IMR-90 (cell line): ENCODE measurements around the gene PLA2G2A. TPM values are rescaled to one million over a fixed set of nuclear protein-coding genes. Genes with fewer than 3 reads are reported as not detected.
"Not testable (repeated sequence)": the region's sequence is repeated elsewhere in the genome, so short reads cannot be mapped to it uniquely, and the experiment has no call there.

Source experiments
- ATAC-seq: fragments of 200-7000 bp; cut with Tn5 transposase; 2 replicates; pipeline ENCODE4 v1.9.1; 2020; ENCODE audit warnings: low read depth, mild to moderate bottlenecking, moderate library complexity
- BruUV-seq: library from RNA; stranded (reverse); fragments of 400-500 nt; replicated peaks from 2 replicates; lab custom pipeline; 2021; lab: Mats Ljungman, UMichigan
- CTCF ChIA-PET: fragments of 300-600 bp; formaldehyde crosslinking; extraction: SDS; loops from one replicate; lab custom pipeline; 2021; ENCODE audit warnings: antibody characterized with exemption; lab: Yijun Ruan, JAX
- POLR2A ChIA-PET: fragments of 300-600 bp; sonication (Branson Sonifier 250); formaldehyde crosslinking; loops from one replicate; lab custom pipeline; 2022; ENCODE audit warnings: antibody characterized with exemption; ENCODE audit not compliant: unreplicated experiment; lab: Charles Lee
- DNase-seq: peaks from one replicate; pipeline ENCODE4 v3.0.0; 2013
- H2AFZ ChIP-seq: replicated peaks from 2 replicates; pipeline ENCODE3; 2013; ENCODE audit warnings: low read length, mild to moderate bottlenecking; ENCODE audit not compliant: poor library complexity
- H2AK5ac ChIP-seq: 2 replicates; pipeline ENCODE4 v1.6.1; 2013; ENCODE audit warnings: low read depth, low read length, inconsistent platforms
- H2AK9ac ChIP-seq: replicated peaks from 2 replicates; pipeline ENCODE3; 2013; ENCODE audit warnings: mild to moderate bottlenecking, low read depth, low read length, moderate library complexity; ENCODE audit not compliant: poor library complexity
- H2BK120ac ChIP-seq: 2 replicates; pipeline ENCODE4 v1.6.1; 2013; ENCODE audit warnings: low read depth, low read length, inconsistent platforms
- H2BK15ac ChIP-seq: 3 replicates; pipeline ENCODE4 v1.6.1; 2013; ENCODE audit warnings: low read depth, low read length, inconsistent platforms
- H2BK20ac ChIP-seq: 2 replicates; pipeline ENCODE4 v1.6.1; 2013; ENCODE audit warnings: low read depth, mild to moderate bottlenecking, inconsistent platforms, low read length, moderate library complexity
- H2BK5ac ChIP-seq: 2 replicates; pipeline ENCODE4 v1.6.1; 2013; ENCODE audit warnings: mild to moderate bottlenecking, low read depth, low read length, inconsistent platforms; ENCODE audit not compliant: poor library complexity, severe bottlenecking
- H3K14ac ChIP-seq: replicated peaks from 2 replicates; pipeline ENCODE4 v1.6.1; 2013; ENCODE audit warnings: low read depth, low read length, inconsistent platforms
- H3K18ac ChIP-seq: 2 replicates; pipeline ENCODE4 v1.6.1; 2013; ENCODE audit warnings: low read depth, low read length, control low read depth
- H3K23ac ChIP-seq: 2 replicates; pipeline ENCODE4 v1.6.1; 2013; ENCODE audit warnings: low read depth, low read length, inconsistent platforms
- H3K27ac ChIP-seq: 2 replicates; pipeline ENCODE4 v1.5.1; 2013; ENCODE audit warnings: mild to moderate bottlenecking, control low read depth, low read length; ENCODE audit not compliant: insufficient read depth
- H3K27me3 ChIP-seq: 2 replicates; pipeline ENCODE4 v1.6.1; 2013; ENCODE audit warnings: low read length; ENCODE audit not compliant: control insufficient read depth, insufficient read depth
- H3K36me3 ChIP-seq: 2 replicates; pipeline ENCODE4 v1.6.1; 2013; ENCODE audit warnings: low read length, mixed read lengths; ENCODE audit not compliant: control insufficient read depth, insufficient read depth
- H3K4ac ChIP-seq: 2 replicates; pipeline ENCODE4 v1.6.1; 2013; ENCODE audit warnings: low read depth, low read length, inconsistent platforms
- H3K4me1 ChIP-seq: 2 replicates; pipeline ENCODE4 v1.6.1; 2013; ENCODE audit warnings: low read length, mixed read lengths; ENCODE audit not compliant: control insufficient read depth, insufficient read depth
- H3K4me2 ChIP-seq: 2 replicates; pipeline ENCODE4 v1.6.1; 2013; ENCODE audit warnings: low read depth, mild to moderate bottlenecking, control low read depth, low read length, moderate library complexity
- H3K4me3 ChIP-seq: 2 replicates; pipeline ENCODE4 v1.5.1; 2013; ENCODE audit warnings: low read depth, mild to moderate bottlenecking, control low read depth, low read length, moderate library complexity; ENCODE audit not compliant: insufficient read depth
- H3K56ac ChIP-seq: 2 replicates; pipeline ENCODE4 v1.6.1; 2013; ENCODE audit warnings: low read length, inconsistent platforms; ENCODE audit not compliant: insufficient read depth; ENCODE audit errors: extremely low read depth
- H3K79me1 ChIP-seq, 2 experiments: 2 replicates each; pipeline ENCODE4 v1.6.1; 2013; ENCODE audit warnings: low read length in 2 of 2, inconsistent platforms in 1 of 2, low read depth in 1 of 2
- H3K9ac ChIP-seq: 2 replicates; pipeline ENCODE4 v1.6.1; 2013; ENCODE audit warnings: low read depth, low read length, control low read depth
- H3K9me1 ChIP-seq: 2 replicates; pipeline ENCODE4 v1.6.1; 2013; ENCODE audit warnings: low read length, inconsistent platforms; ENCODE audit not compliant: insufficient read depth
- H3K9me3 ChIP-seq: 2 replicates; pipeline ENCODE4 v1.6.1; 2013; ENCODE audit warnings: low read length; ENCODE audit not compliant: control insufficient read depth, insufficient read depth
- H4K20me1 ChIP-seq: 2 replicates; pipeline ENCODE4 v1.6.1; 2013; ENCODE audit warnings: low read length, inconsistent platforms; ENCODE audit not compliant: insufficient read depth
- H4K5ac ChIP-seq: 2 replicates; pipeline ENCODE4 v1.6.1; 2013; ENCODE audit warnings: mild to moderate bottlenecking, low read depth, low read length, control low read depth
- H4K8ac ChIP-seq, 2 experiments: 2 replicates each; pipeline ENCODE4 v1.6.1; 2013; ENCODE audit warnings: low read depth in 2 of 2, low read length in 2 of 2, control low read depth in 1 of 2, inconsistent platforms in 1 of 2
- H4K91ac ChIP-seq: 2 replicates; pipeline ENCODE4 v1.6.1; 2013; ENCODE audit warnings: low read depth, low read length, inconsistent platforms; ENCODE audit not compliant: insufficient read depth
- RCOR1 ChIP-seq: IDR thresholded peaks from 2 replicates; pipeline ENCODE4 v1.6.1; 2012; ENCODE audit warnings: mild to moderate bottlenecking, low read length, improper control_type of control experiment; ENCODE audit not compliant: insufficient replicate concordance
- SMC3 ChIP-seq: fragments of 150-350 bp; IDR thresholded peaks from 2 replicates; pipeline ENCODE4 v1.6.1; 2016; ENCODE audit warnings: low read depth, mild to moderate bottlenecking, antibody characterized with exemption, low read length, moderate library complexity
- WGBS, 2 experiments: methylation state at CpG; one replicate each; pipeline versions ENCODE4 v1.1.5 to v1.1.7; 2013; ENCODE audit warnings: missing lambda C conversion rate in 2 of 2; ENCODE audit not compliant: insufficient read length in 1 of 2; ENCODE audit errors: extremely low coverage in 2 of 2; 5-methylcytosine and 5-hydroxymethylcytosine counted together
- dilution Hi-C: fragments of 300-500 bp; cut with HindIII; formaldehyde crosslinking; loops from one replicate; pipeline ENCODE4 v1.14.3; 2018; ENCODE audit warnings: low sequenced_read_pairs; ENCODE audit not compliant: unreplicated experiment
- in situ Hi-C: fragments of 300-500 bp; cut with MboI; formaldehyde crosslinking; loops from 3 replicates; pipeline ENCODE4 v1.14.3; 2019; ENCODE audit warnings: low sequenced_read_pairs, inconsistent platforms, mixed read lengths
- intact Hi-C: fragments of 100-400 bp; cut with micrococcal nuclease; formaldehyde crosslinking; loops from 2 replicates; pipeline ENCODE4 v1.10.0; 2022
- polyA plus RNA-seq, 3 experiments: library from polyadenylated mRNA; depleted of rRNA; stranded (reverse); fragments of >200 nt; gene quantifications; 2 replicates each; pipeline ENCODE4 v1.2.3, GENCODE V29; 2012; ENCODE audit warnings: low replicate concordance in 1 of 3
- total RNA-seq: library from RNA; depleted of rRNA; stranded (reverse); fragments of >200 nt; gene quantifications from 2 replicates; pipeline ENCODE4 v1.2.3, GENCODE V29; 2012

Gene PLA2G2A
- total and polyA plus RNA-seq, 2 of the 4 experiments (the other 2 are of a cell fraction): not detected

DNA sequence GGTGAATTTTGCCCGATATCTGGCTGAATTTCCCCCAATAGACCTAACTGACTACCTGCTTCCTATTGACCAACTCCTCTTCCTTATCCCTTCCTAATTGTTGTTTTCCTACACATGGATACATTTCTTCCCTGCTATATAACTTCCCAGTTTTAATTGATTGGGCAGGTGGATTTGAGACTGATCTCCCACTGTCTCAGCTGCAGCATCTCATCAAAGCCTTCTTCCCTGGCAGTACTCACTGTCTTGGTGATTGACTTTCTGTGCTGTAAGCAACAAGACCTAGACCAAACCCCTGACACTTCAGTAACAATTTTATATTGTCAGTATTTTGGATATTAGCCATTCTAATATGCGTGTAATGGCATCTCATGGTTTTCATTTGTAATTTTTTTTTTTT, 11.3 kb upstream of the PLA2G2A start:
- Histone ChIP-seq H3K79me1 (no peaks in the 10 kb centered on the region), H2BK5ac (no peak overlapping the region), H4K91ac (no peak overlapping the region), H2BK120ac (no peak overlapping the region), H2BK15ac (no peak overlapping the region), H4K20me1 (no peaks in the 10 kb centered on the region), H4K5ac (no peak overlapping the region), H3K4me1 (no peaks in the 10 kb centered on the region), H3K36me3 (no peaks in the 10 kb centered on the region), H3K4ac (no peak overlapping the region), H2AK9ac (no peak overlapping the region), H3K56ac (no peak overlapping the region), H4K8ac (no peak overlapping the region), H3K14ac (no peak overlapping the region), H3K27me3 (peaks cover 1% of the 10 kb centered on the region), H3K4me3 (no peak overlapping the region), H3K9me3 (no peaks in the 10 kb centered on the region), H3K9me1 (no peaks in the 10 kb centered on the region), H3K4me2 (no peak overlapping the region), H2AFZ (no peak overlapping the region), H2BK20ac (no peak overlapping the region), H3K23ac (no peak overlapping the region), H3K9ac (no peak overlapping the region), H3K27ac (no peak overlapping the region), H2AK5ac (no peak overlapping the region), H3K18ac (no peak overlapping the region)
- TF ChIP-seq SMC3: no peak
- TF ChIP-seq RCOR1: no peak
- WGBS, 2 experiments: no CpG with 5 or more reads among the region's 2 CpGs
- DNase-seq: no peak
- no peak for ATAC-seq
- no TSS peak for BruUV-seq
- ChIA-PET POLR2A (no interaction called here), CTCF (no interaction called here)
- dilution Hi-C loops (no loop called here), in situ Hi-C loops (no loop called here), intact Hi-C loops (no loop called here)

DNA sequence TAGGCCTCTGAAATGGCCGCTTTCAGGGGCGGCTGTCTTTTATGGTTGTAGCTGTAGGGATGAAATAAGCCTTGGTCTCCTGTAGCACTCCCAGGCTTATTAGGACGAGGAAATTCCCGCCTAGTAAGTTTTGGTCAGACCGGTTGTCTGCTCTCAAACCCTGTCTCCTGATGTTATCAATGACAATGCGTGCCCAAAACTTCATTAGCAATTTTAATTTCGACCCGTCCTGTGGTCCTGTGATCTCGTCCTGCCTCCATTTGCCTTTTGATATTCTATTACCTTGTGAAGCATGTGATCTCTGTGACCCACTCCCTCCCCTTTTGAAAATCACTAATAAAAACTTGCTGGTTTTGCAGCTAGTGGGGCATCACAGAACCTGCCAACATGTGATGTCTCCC, 10.8 kb upstream of the PLA2G2A start:
- 22% methylated on average over 6 of the region's 9 CpGs; no CpG with 5 or more reads in 1 of the 2 experiments for WGBS, 2 experiments
- H2AK5ac ChIP-seq, H3K79me1 ChIP-seq, DNase-seq, H3K9ac ChIP-seq, intact Hi-C loops, ATAC-seq, in situ Hi-C loops, H3K56ac ChIP-seq, H3K36me3 ChIP-seq, H4K20me1 ChIP-seq, H3K27me3 ChIP-seq, H2BK5ac ChIP-seq, H3K4me1 ChIP-seq, H3K4me3 ChIP-seq, H3K9me1 ChIP-seq, H4K91ac ChIP-seq, H4K5ac ChIP-seq, H3K23ac ChIP-seq, H3K9me3 ChIP-seq, CTCF ChIA-PET, dilution Hi-C loops, POLR2A ChIA-PET, H3K14ac ChIP-seq, H3K18ac ChIP-seq, H4K8ac ChIP-seq, H2AK9ac ChIP-seq, H2BK20ac ChIP-seq, H3K27ac ChIP-seq, H3K4me2 ChIP-seq, H2AFZ ChIP-seq, H3K4ac ChIP-seq, H2BK120ac ChIP-seq, H2BK15ac ChIP-seq, BruUV-seq: not testable (repeated sequence)
